Measurements from ENCODE around the gene GNAQ. TPM values are rescaled to one million over a fixed set of nuclear protein-coding genes. Genes with fewer than 3 reads are reported as not detected.
"Not testable (repeated sequence)": the region's sequence is repeated elsewhere in the genome, so short reads cannot be mapped to it uniquely, and the experiment has no call there.

The GNAQ gene
- total RNA-seq, 5 donors from 2014 or later (not counting 1 experiment from before 2014, with no cell fraction given): 29.3 to 48.4 (median 38.3) TPM

GRCh38 chr9:77705636-77706035 lies 326.0 kb downstream of the GNAQ start:
- Mint-ChIP-seq H3K4me3 (no peak overlapping the region), H3K36me3 (peaks cover 8% of the 10 kb centered on the region), H3K4me1 (no peaks in the 10 kb centered on the region), H3K9me3 (peaks cover 20 to 27% (median 25%) of the 10 kb centered on the region in 3 donors), H3K27me3 (peaks cover 1 to 8% of the 10 kb centered on the region in 2 donors), H3K27ac (no peak overlapping the region)
- ATAC-seq (replicated peaks in 1 of 4) (no peak), DNase-seq (no peak)
- Histone ChIP-seq H3K36me3 (ENCODE audit: control insufficient read depth in 2 of 2, extremely low read depth in 1 of 2, insufficient read depth in 1 of 2, low read length in 1 of 2) (no peaks in the 10 kb centered on the region), H3K27ac (ENCODE audit: low read length) (no peak overlapping the region), H3K27me3 (replicated peaks in 1 of 2; ENCODE audit: control insufficient read depth in 2 of 2, extremely low read depth in 1 of 2, insufficient read depth in 2 of 2, low read length in 1 of 2) (no peaks in the 10 kb centered on the region), H3K4me1 (ENCODE audit: control insufficient read depth in 1 of 2, extremely low read depth in 1 of 2, insufficient read depth in 2 of 2, low read length in 2 of 2) (no peaks in the 10 kb centered on the region), H3K9me3 (no peaks in the 10 kb centered on the region), H3K4me3 (ENCODE audit: control insufficient read depth in 1 of 2, extremely low read depth in 1 of 2, low read length in 1 of 2) (no peak overlapping the region)
- POLR2A ChIA-PET: interaction anchor here in 1 of 2 donors (0.5 kb wide), 1 partner anchor 16 kb away, joined by 3 read pairs; no protein-coding TSS in a partner anchor
- CTCF ChIA-PET: no interaction called here

GRCh38 chr9:77702521-77703390 lies 328.9 kb downstream of the GNAQ start:
- H3K4me3 ChIP-seq (ENCODE audit: control insufficient read depth in 1 of 2, extremely low read depth in 1 of 2, low read length in 1 of 2); H3K4me1 Mint-ChIP-seq; ATAC-seq (replicated peaks in 1 of 4); DNase-seq; H3K4me3 Mint-ChIP-seq; H3K36me3 Mint-ChIP-seq; H3K9me3 ChIP-seq; H3K4me1 ChIP-seq (ENCODE audit: control insufficient read depth in 1 of 2, extremely low read depth in 1 of 2, insufficient read depth in 2 of 2, low read length in 2 of 2); H3K27me3 Mint-ChIP-seq; H3K9me3 Mint-ChIP-seq; CTCF ChIA-PET; H3K27ac Mint-ChIP-seq; H3K36me3 ChIP-seq (ENCODE audit: control insufficient read depth in 2 of 2, extremely low read depth in 1 of 2, insufficient read depth in 1 of 2, low read length in 1 of 2); POLR2A ChIA-PET; H3K27ac ChIP-seq (ENCODE audit: low read length); H3K27me3 ChIP-seq (replicated peaks in 1 of 2; ENCODE audit: control insufficient read depth in 2 of 2, extremely low read depth in 1 of 2, insufficient read depth in 2 of 2, low read length in 1 of 2): not testable (repeated sequence)
- WGBS (ENCODE audit: insufficient coverage): 95% methylated on average over 33 of the region's 52 CpGs

- no CpG with 5 or more reads among the region's 1 CpG for WGBS (ENCODE audit: insufficient coverage)
- POLR2A ChIA-PET: no interaction called here
- Histone ChIP-seq H3K4me1 (ENCODE audit: control insufficient read depth in 1 of 2, extremely low read depth in 1 of 2, insufficient read depth in 2 of 2, low read length in 2 of 2) (no peaks in the 10 kb centered on the region), H3K27ac (ENCODE audit: low read length) (no peak overlapping the region), H3K9me3 (no peaks in the 10 kb centered on the region), H3K36me3 (ENCODE audit: control insufficient read depth in 2 of 2, extremely low read depth in 1 of 2, insufficient read depth in 1 of 2, low read length in 1 of 2) (no peaks in the 10 kb centered on the region), H3K4me3 (ENCODE audit: control insufficient read depth in 1 of 2, extremely low read depth in 1 of 2, low read length in 1 of 2) (no peak overlapping the region), H3K27me3 (replicated peaks in 1 of 2; ENCODE audit: control insufficient read depth in 2 of 2, extremely low read depth in 1 of 2, insufficient read depth in 2 of 2, low read length in 1 of 2) (peaks cover 0 to 4% of the 10 kb centered on the region in 2 experiments)
- CTCF ChIA-PET: no interaction called here
- ATAC-seq (replicated peaks in 1 of 4): no peak
- no peak overlapping the region for H3K4me3 Mint-ChIP-seq
- H3K27me3 Mint-ChIP-seq: peaks cover 2 to 8% of the 10 kb centered on the region in 2 donors
- H3K4me1 Mint-ChIP-seq: no peaks in the 10 kb centered on the region
- DNase-seq: no peak
- peaks cover 5 to 22% (median 6%) of the 10 kb centered on the region in 3 donors for H3K9me3 Mint-ChIP-seq
- no peak overlapping the region for H3K27ac Mint-ChIP-seq
- H3K36me3 Mint-ChIP-seq: no peaks in the 10 kb centered on the region
These were observed 334.2 kb downstream of the GNAQ start for GRCh38 chr9:77697238-77697984.

- H3K27ac Mint-ChIP-seq; H3K4me1 Mint-ChIP-seq; CTCF ChIA-PET; POLR2A ChIA-PET; H3K4me3 Mint-ChIP-seq; H3K36me3 ChIP-seq (ENCODE audit: control insufficient read depth in 2 of 2, extremely low read depth in 1 of 2, insufficient read depth in 1 of 2, low read length in 1 of 2); H3K36me3 Mint-ChIP-seq; H3K4me3 ChIP-seq (ENCODE audit: control insufficient read depth in 1 of 2, extremely low read depth in 1 of 2, low read length in 1 of 2); H3K9me3 ChIP-seq; DNase-seq; H3K27me3 ChIP-seq (replicated peaks in 1 of 2; ENCODE audit: control insufficient read depth in 2 of 2, extremely low read depth in 1 of 2, insufficient read depth in 2 of 2, low read length in 1 of 2); H3K4me1 ChIP-seq (ENCODE audit: control insufficient read depth in 1 of 2, extremely low read depth in 1 of 2, insufficient read depth in 2 of 2, low read length in 2 of 2); ATAC-seq (replicated peaks in 1 of 4); H3K27ac ChIP-seq (ENCODE audit: low read length): not testable (repeated sequence)
- peaks cover 0 to 13% (median 8%) of the 10 kb centered on the region in 3 donors for H3K9me3 Mint-ChIP-seq
- peaks cover 7 to 18% of the 10 kb centered on the region in 2 donors for H3K27me3 Mint-ChIP-seq
- WGBS (ENCODE audit: insufficient coverage): 79% methylated on average over 3 of the region's 3 CpGs
These were observed 340.9 kb downstream of the GNAQ start for GRCh38 chr9:77690723-77691122.

GRCh38 chr9:77690119-77690518 lies 341.5 kb downstream of the GNAQ start:
- 69% methylated on average over 2 of the region's 3 CpGs for WGBS (ENCODE audit: insufficient coverage)
- H3K36me3 Mint-ChIP-seq; DNase-seq; H3K27ac ChIP-seq (ENCODE audit: low read length); H3K27ac Mint-ChIP-seq; ATAC-seq (replicated peaks in 1 of 4); H3K27me3 ChIP-seq (replicated peaks in 1 of 2; ENCODE audit: control insufficient read depth in 2 of 2, extremely low read depth in 1 of 2, insufficient read depth in 2 of 2, low read length in 1 of 2); H3K4me3 Mint-ChIP-seq; H3K4me1 ChIP-seq (ENCODE audit: control insufficient read depth in 1 of 2, extremely low read depth in 1 of 2, insufficient read depth in 2 of 2, low read length in 2 of 2); CTCF ChIA-PET; POLR2A ChIA-PET; H3K4me1 Mint-ChIP-seq; H3K36me3 ChIP-seq (ENCODE audit: control insufficient read depth in 2 of 2, extremely low read depth in 1 of 2, insufficient read depth in 1 of 2, low read length in 1 of 2); H3K4me3 ChIP-seq (ENCODE audit: control insufficient read depth in 1 of 2, extremely low read depth in 1 of 2, low read length in 1 of 2); H3K9me3 ChIP-seq: not testable (repeated sequence)
- peaks cover 0 to 13% (median 8%) of the 10 kb centered on the region in 3 donors for H3K9me3 Mint-ChIP-seq
- H3K27me3 Mint-ChIP-seq: peaks cover 7 to 18% of the 10 kb centered on the region in 2 donors

- H3K27ac Mint-ChIP-seq; ATAC-seq (replicated peaks in 1 of 4); H3K4me3 ChIP-seq (ENCODE audit: control insufficient read depth in 1 of 2, extremely low read depth in 1 of 2, low read length in 1 of 2); H3K4me1 Mint-ChIP-seq; H3K36me3 Mint-ChIP-seq; POLR2A ChIA-PET; CTCF ChIA-PET; H3K9me3 ChIP-seq; H3K27me3 ChIP-seq (replicated peaks in 1 of 2; ENCODE audit: control insufficient read depth in 2 of 2, extremely low read depth in 1 of 2, insufficient read depth in 2 of 2, low read length in 1 of 2); H3K9me3 Mint-ChIP-seq; DNase-seq; H3K36me3 ChIP-seq (ENCODE audit: control insufficient read depth in 2 of 2, extremely low read depth in 1 of 2, insufficient read depth in 1 of 2, low read length in 1 of 2); H3K27ac ChIP-seq (ENCODE audit: low read length); H3K4me3 Mint-ChIP-seq; H3K4me1 ChIP-seq (ENCODE audit: control insufficient read depth in 1 of 2, extremely low read depth in 1 of 2, insufficient read depth in 2 of 2, low read length in 2 of 2): not testable (repeated sequence)
- H3K27me3 Mint-ChIP-seq: peaks cover 7 to 18% of the 10 kb centered on the region in 2 donors
- WGBS (ENCODE audit: insufficient coverage): 78% methylated on average over 5 of the region's 11 CpGs
These were observed 343.9 kb downstream of the GNAQ start for GRCh38 chr9:77687737-77688136.
